Sigmoid colon (tissue), 4 donors: Measurements from ENCODE around the gene UBE2S.

Source experiments
- POLR2AphosphoS5 ChIP-seq, 4 donors: sonication (generic); formaldehyde crosslinking; IDR thresholded peaks; one replicate each; pipeline ENCODE4 v1.6.1; 2017; ENCODE audit warnings: antibody characterized with exemption in 4 of 4
- TF ChIP-seq, protein P1 (sequence below), 4 experiments: fragments of 450-650 bp in 3 of 4; fragments of 200-600 bp in 1 of 4; IDR thresholded peaks; one replicate each; pipeline ENCODE4 v1.5.1; 2016 to 2019; ENCODE audit warnings: antibody characterized with exemption in 4 of 4, mild to moderate bottlenecking in 3 of 4, moderate library complexity in 2 of 4

DNA sequence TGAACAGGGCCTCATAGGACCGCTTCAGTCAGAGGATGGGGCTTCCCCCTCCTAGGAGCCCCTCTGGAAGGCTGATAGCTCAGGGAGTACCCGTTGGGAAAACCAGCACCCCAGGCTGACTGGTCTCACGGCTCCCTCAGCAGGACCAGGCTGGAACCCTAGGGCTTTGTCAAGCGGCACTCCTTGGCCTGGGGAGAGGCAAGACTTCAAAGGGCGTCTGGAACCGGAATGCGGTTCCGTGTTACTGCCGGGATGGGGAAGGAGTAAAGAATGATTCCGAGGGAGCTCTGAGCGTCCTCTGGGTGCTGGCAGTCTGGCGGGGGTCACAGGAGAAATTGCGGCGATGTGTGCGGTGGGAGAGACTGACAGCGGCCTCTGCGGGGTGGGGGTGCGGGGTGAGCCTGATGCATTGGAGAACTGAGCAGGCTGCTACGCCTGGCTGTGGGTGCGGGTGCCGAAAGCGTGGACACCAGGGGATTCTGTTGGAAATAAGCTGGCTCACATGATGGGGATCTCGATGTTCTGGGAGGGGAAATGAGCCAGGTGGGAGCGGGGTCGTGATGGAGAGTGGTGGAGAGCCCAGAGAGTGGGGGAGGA lies 54.9 kb downstream of the UBE2S start:
- TF ChIP-seq POLR2AphosphoS5 (IDR thresholded peaks at IDR 0.05) = no peak
- TF ChIP-seq, protein P1, sequence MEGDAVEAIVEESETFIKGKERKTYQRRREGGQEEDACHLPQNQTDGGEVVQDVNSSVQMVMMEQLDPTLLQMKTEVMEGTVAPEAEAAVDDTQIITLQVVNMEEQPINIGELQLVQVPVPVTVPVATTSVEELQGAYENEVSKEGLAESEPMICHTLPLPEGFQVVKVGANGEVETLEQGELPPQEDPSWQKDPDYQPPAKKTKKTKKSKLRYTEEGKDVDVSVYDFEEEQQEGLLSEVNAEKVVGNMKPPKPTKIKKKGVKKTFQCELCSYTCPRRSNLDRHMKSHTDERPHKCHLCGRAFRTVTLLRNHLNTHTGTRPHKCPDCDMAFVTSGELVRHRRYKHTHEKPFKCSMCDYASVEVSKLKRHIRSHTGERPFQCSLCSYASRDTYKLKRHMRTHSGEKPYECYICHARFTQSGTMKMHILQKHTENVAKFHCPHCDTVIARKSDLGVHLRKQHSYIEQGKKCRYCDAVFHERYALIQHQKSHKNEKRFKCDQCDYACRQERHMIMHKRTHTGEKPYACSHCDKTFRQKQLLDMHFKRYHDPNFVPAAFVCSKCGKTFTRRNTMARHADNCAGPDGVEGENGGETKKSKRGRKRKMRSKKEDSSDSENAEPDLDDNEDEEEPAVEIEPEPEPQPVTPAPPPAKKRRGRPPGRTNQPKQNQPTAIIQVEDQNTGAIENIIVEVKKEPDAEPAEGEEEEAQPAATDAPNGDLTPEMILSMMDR (IDR thresholded peaks at IDR 0.05) = no peak
